H1 (cell line): ENCODE data around the gene RFX3. TPM values are rescaled to one million over a fixed set of nuclear protein-coding genes. Genes with fewer than 3 reads are reported as not detected.

ENCODE experiments used
- CTCF ChIA-PET: fragments of 300-600 bp; sonication (Branson Sonifier 250); formaldehyde crosslinking; loops from one replicate; lab custom pipeline; 2021; ENCODE audit not compliant: partially characterized antibody; lab: Charles Lee
- POLR2A ChIA-PET: fragments of 300-600 bp; sonication (Branson Sonifier 250); formaldehyde crosslinking; loops from one replicate; lab custom pipeline; 2021; ENCODE audit warnings: inconsistent platforms; ENCODE audit not compliant: partially characterized antibody; lab: Charles Lee
- DNase-seq, 2 experiments: peaks; one replicate each; pipeline versions ENCODE4 v3.0.0 to v3.0.0-alpha.2; 2010 to 2022; ENCODE audit warnings: low spot score in 2 of 2, low read depth in 1 of 2, mixed read lengths in 1 of 2
- FAIRE-seq: peaks from 2 replicates; lab custom pipeline; 2011; peaks lifted over from hg19 to GRCh38; lab: Jason Lieb, UNC
- H2AFZ ChIP-seq: 2 replicates; pipeline ENCODE4 v1.8.1; 2012; ENCODE audit warnings: low read length, inconsistent platforms
- H2AK5ac ChIP-seq: 2 replicates; pipeline ENCODE4 v1.6.1; 2013; ENCODE audit warnings: low read depth, low read length
- H2BK120ac ChIP-seq: replicated peaks from 2 replicates; pipeline ENCODE3; 2013; ENCODE audit warnings: low read depth, low read length, inconsistent platforms
- H2BK12ac ChIP-seq: 2 replicates; pipeline ENCODE4 v1.6.1; 2013; ENCODE audit warnings: low read depth, low read length
- H2BK15ac ChIP-seq: 2 replicates; pipeline ENCODE4 v1.6.1; 2013; ENCODE audit warnings: low read length
- H2BK20ac ChIP-seq: 2 replicates; pipeline ENCODE4 v1.6.1; 2013; ENCODE audit warnings: low read length
- H2BK5ac ChIP-seq: 2 replicates; pipeline ENCODE4 v1.6.1; 2013; ENCODE audit warnings: low read depth, low read length
- H3K14ac ChIP-seq: 2 replicates; pipeline ENCODE4 v1.6.1; 2013; ENCODE audit warnings: inconsistent platforms; ENCODE audit not compliant: insufficient read length
- H3K18ac ChIP-seq: 2 replicates; pipeline ENCODE4 v1.6.1; 2013; ENCODE audit warnings: low read length; ENCODE audit errors: extremely low read depth
- H3K23ac ChIP-seq: 2 replicates; pipeline ENCODE4 v1.6.1; 2013; ENCODE audit warnings: inconsistent platforms; ENCODE audit not compliant: insufficient read length
- H3K23me2 ChIP-seq: 2 replicates; pipeline ENCODE4 v1.6.1; 2013; ENCODE audit warnings: low read depth, low read length
- H3K27ac ChIP-seq: 2 replicates; pipeline ENCODE4 v1.6.1; 2011; ENCODE audit warnings: low read depth, low read length, inconsistent platforms
- H3K27me3 ChIP-seq, 4 experiments: replicated peaks in 1 of 4; 1 replicate in 1 of 4; 2 replicates in 3 of 4; pipeline versions ENCODE4 v1.6.1 to v1.8.1; 2011 to 2013; ENCODE audit warnings: low read length in 3 of 4, mild to moderate bottlenecking in 3 of 4, inconsistent platforms in 2 of 4, mixed read lengths in 2 of 4, moderate library complexity in 1 of 4; ENCODE audit not compliant: control insufficient read depth in 3 of 4, insufficient read depth in 3 of 4; ENCODE audit errors: extremely low read depth in 1 of 4
- H3K36me3 ChIP-seq, 4 experiments: 2 replicates each; pipeline versions ENCODE4 v1.6.1 to v1.8.1; 2011 to 2013; ENCODE audit warnings: mild to moderate bottlenecking in 4 of 4, low read length in 3 of 4, moderate library complexity in 2 of 4, control low read depth in 1 of 4, inconsistent platforms in 1 of 4; ENCODE audit not compliant: insufficient read depth in 4 of 4, control insufficient read depth in 2 of 4
- H3K4ac ChIP-seq: replicated peaks from 2 replicates; pipeline ENCODE3; 2013; ENCODE audit warnings: low read length, low read depth, mixed read lengths, inconsistent platforms; ENCODE audit not compliant: insufficient read length
- H3K4me1 ChIP-seq, 4 experiments: replicated peaks in 1 of 4; 1 replicate in 1 of 4; 2 replicates in 3 of 4; pipeline versions ENCODE4 v1.6.1 to v1.8.1; 2011 to 2013; ENCODE audit warnings: low read length in 3 of 4, inconsistent platforms in 2 of 4, mixed read lengths in 1 of 4; ENCODE audit not compliant: insufficient read depth in 4 of 4, control insufficient read depth in 3 of 4
- H3K4me2 ChIP-seq, 2 experiments: 2 replicates each; pipeline versions ENCODE4 v1.6.1 to v1.8.1; 2011 to 2013; ENCODE audit warnings: low read depth in 2 of 2, low read length in 2 of 2, control low read depth in 1 of 2, inconsistent platforms in 1 of 2, mild to moderate bottlenecking in 1 of 2; ENCODE audit not compliant: insufficient read depth in 1 of 2
- H3K4me3 ChIP-seq, 4 experiments: fragments of 200-600, 300-600 bp in 1 of 4; sonication (generic), shearing (Covaris generic), sonication (Bioruptor Twin) in 1 of 4; 2 replicates each; pipeline versions ENCODE4 v1.5.1 to v1.8.1; 2011 to 2016; ENCODE audit warnings: low read length in 4 of 4, low read depth in 3 of 4, control low read depth in 2 of 4, inconsistent platforms in 2 of 4, mild to moderate bottlenecking in 2 of 4, mixed read lengths in 1 of 4, moderate library complexity in 1 of 4; ENCODE audit not compliant: insufficient read depth in 2 of 4; ENCODE audit errors: extremely low read depth in 1 of 4
- H3K56ac ChIP-seq: replicated peaks from 2 replicates; pipeline ENCODE3; 2013; ENCODE audit warnings: low read depth, mild to moderate bottlenecking, mixed read lengths, low read length, inconsistent platforms; ENCODE audit not compliant: insufficient read length
- H3K79me1 ChIP-seq: 2 replicates; pipeline ENCODE4 v1.6.1; 2013; ENCODE audit warnings: low read depth, low read length, control low read depth
- H3K79me2 ChIP-seq, 2 experiments: 2 replicates each; pipeline versions ENCODE4 v1.6.1 to v1.8.1; 2012 to 2013; ENCODE audit warnings: low read length in 2 of 2, mild to moderate bottlenecking in 2 of 2, inconsistent platforms in 1 of 2; ENCODE audit not compliant: insufficient read depth in 2 of 2, control insufficient read depth in 1 of 2
- H3K9ac ChIP-seq, 4 experiments: replicated peaks in 1 of 4; 1 replicate in 1 of 4; 2 replicates in 3 of 4; pipeline versions ENCODE4 v1.6.1 to v1.8.1; 2011 to 2013; ENCODE audit warnings: low read depth in 3 of 4, low read length in 3 of 4, control low read depth in 2 of 4, mild to moderate bottlenecking in 2 of 4, moderate library complexity in 2 of 4, inconsistent platforms in 1 of 4; ENCODE audit errors: extremely low read depth in 1 of 4
- H3K9me3 ChIP-seq, 2 experiments: 2 replicates each; pipeline versions ENCODE4 v1.6.1 to v1.8.1; 2012 to 2013; ENCODE audit warnings: mild to moderate bottlenecking in 2 of 2, moderate library complexity in 2 of 2, control low read depth in 1 of 2, inconsistent platforms in 1 of 2, low read depth in 1 of 2, low read length in 1 of 2, mixed read lengths in 1 of 2; ENCODE audit not compliant: insufficient read depth in 2 of 2
- H4K20me1 ChIP-seq, 2 experiments: replicated peaks in 1 of 2; 2 replicates each; pipeline versions ENCODE3 to v1.8.1; 2011 to 2013; ENCODE audit warnings: inconsistent platforms in 2 of 2, low read length in 2 of 2, mild to moderate bottlenecking in 1 of 2; ENCODE audit not compliant: insufficient read depth in 2 of 2, control insufficient read depth in 1 of 2
- H4K5ac ChIP-seq: 2 replicates; pipeline ENCODE4 v1.6.1; 2013; ENCODE audit warnings: low read length, low read depth, mixed read lengths, inconsistent platforms; ENCODE audit not compliant: insufficient read length
- H4K8ac ChIP-seq: 2 replicates; pipeline ENCODE4 v1.8.0; 2013; ENCODE audit warnings: mild to moderate bottlenecking, moderate library complexity, low read length, inconsistent platforms; ENCODE audit not compliant: insufficient read depth; ENCODE audit errors: extremely low read depth
- H4K91ac ChIP-seq: replicated peaks from 2 replicates; pipeline ENCODE3; 2013; ENCODE audit warnings: low read length, mixed read lengths, inconsistent platforms; ENCODE audit not compliant: insufficient read length
- BCL11A ChIP-seq, 2 experiments: IDR thresholded peaks; one replicate each; pipeline ENCODE4 v1.6.1; 2011; ENCODE audit warnings: low read depth in 2 of 2, low read length in 2 of 2, mild to moderate bottlenecking in 2 of 2
- BRCA1 ChIP-seq: IDR thresholded peaks from 2 replicates; pipeline ENCODE4 v1.6.1; 2012; ENCODE audit warnings: low read depth, low read length, improper control_type of control experiment
- CHD2 ChIP-seq: IDR thresholded peaks from 2 replicates; pipeline ENCODE4 v1.6.1; 2012; ENCODE audit warnings: low read length, improper control_type of control experiment
- E2F6 ChIP-seq: IDR thresholded peaks from 2 replicates; pipeline ENCODE4 v1.6.1; 2012; ENCODE audit warnings: inconsistent platforms
- MAX ChIP-seq: IDR thresholded peaks from 2 replicates; pipeline ENCODE4 v1.6.1; 2012; ENCODE audit warnings: inconsistent platforms
- TAF7 ChIP-seq: optimal IDR thresholded peaks from 2 replicates; pipeline ENCODE3; 2011; ENCODE audit warnings: low read depth, mild to moderate bottlenecking, inconsistent platforms, low read length, moderate library complexity, borderline replicate concordance
- WGBS, 2 experiments: shearing (Covaris generic) in 1 of 2; methylation state at CpG; one replicate each; pipeline versions ENCODE4 v1.1.6 to v1.1.7; 2013 to 2015; ENCODE audit warnings: low lambda C conversion rate in 2 of 2, mixed read lengths in 2 of 2, inconsistent platforms in 1 of 2, low coverage in 1 of 2, missing lambda C conversion rate in 1 of 2; ENCODE audit not compliant: insufficient replicate concordance in 2 of 2, insufficient coverage in 1 of 2, insufficient read length in 1 of 2; ENCODE audit errors: extremely low coverage in 1 of 2, missing lambda C conversion rate in 1 of 2; 5-methylcytosine and 5-hydroxymethylcytosine counted together
- polyA plus RNA-seq, 7 experiments: library from polyadenylated mRNA; depleted of rRNA in 3 of 7; stranded (reverse) in 5 of 7; unstranded in 2 of 7; fragments of >200 nt in 5 of 7; fragments of 200-250 nt in 2 of 7; gene quantifications; 1 replicate in 5 of 7; 2 replicates in 1 of 7; 4 replicates in 1 of 7; pipeline versions ENCODE4 v1.2.1 to v1.2.3, GENCODE V29; 2011 to 2013; ENCODE audit warnings: missing spikeins in 2 of 7, mixed read lengths in 2 of 7
- total RNA-seq: library from RNA; stranded (reverse); fragmentation: NEBNext Ultra II Directional; extraction: Animal tissue kit (Norgen Biotek cat#: 25700); gene quantifications from 2 replicates; pipeline ENCODE4 v1.2.1, GENCODE V29; 2021

The RFX3 gene
- total and polyA plus RNA-seq, 2 of the 8 experiments (the other 6 are each of a cell fraction or from before 2014, with no cell fraction given): 4.9 to 22.6 TPM

GRCh38 chr9:3181049-3181953, 344.5 kb downstream of the RFX3 start:
- Histone ChIP-seq H2AK5ac (no peak overlapping the region), H3K79me2 (no peaks in the 10 kb centered on the region), H3K14ac (no peak overlapping the region), H3K9me3 (no peaks in the 10 kb centered on the region), H3K4ac (no peak overlapping the region), H2BK15ac (peak overlapping the region; percentile 92), H3K27me3 (peaks cover 2 to 29% (median 20%) of the 10 kb centered on the region in 4 experiments), H3K23me2 (peaks cover 8% of the 10 kb centered on the region; the same call in 1 of the 2 replicates), H3K4me2 (peak overlapping the region; percentile 72 to 73), H3K36me3 (no peaks in the 10 kb centered on the region), H3K18ac (peak overlapping the region; percentile 60), H3K4me3 (peak overlapping the region; percentile 35 to 63 (median 49)), H2BK5ac (no peak overlapping the region), H2BK20ac (no peak overlapping the region), H3K79me1 (no peaks in the 10 kb centered on the region), H3K56ac (no peak overlapping the region), H4K5ac (no peak overlapping the region), H3K23ac (no peak overlapping the region), H2BK12ac (peak overlapping the region; percentile 44; the same call in 1 of the 2 replicates), H3K4me1 (peaks cover 0 to 3% (median under 1%) of the 10 kb centered on the region in 4 experiments; a peak in 4 of 7 replicates), H4K8ac (0 out of 2 replicates have a peak overlapping the region, but pooled peaks have one; percentile 12), H4K20me1 (no peaks in the 10 kb centered on the region), H2BK120ac (no peak overlapping the region), H2AFZ (peak overlapping the region; percentile 81), H3K27ac (no peak overlapping the region), H4K91ac (peak overlapping the region; percentile 49), H3K9ac (no peak overlapping the region)
- WGBS, 2 experiments: 22% methylated on average over 54 of the region's 76 CpGs; no CpG with 5 or more reads in 1 of the 2 experiments
- FAIRE-seq (peak; percentile 36), DNase-seq (peak; percentile 81 to 83)
- ChIA-PET CTCF (interaction anchor here (0.7 to 3.0 kb wide), 25 partner anchors 10 to 324 kb away, joined by 3 to 17 read pairs (median 5); no protein-coding TSS in a partner anchor), POLR2A (interaction anchor here (1.2 kb wide), 1 partner anchor 313 kb away, joined by 4 read pairs; no protein-coding TSS in a partner anchor)
- TF ChIP-seq MAX (peak; percentile 86), CHD2 (0 out of 2 replicates have a peak, but pooled peaks have one; percentile 24), BCL11A (IDR thresholded peaks at IDR 0.05; ENCODE audit: low read depth in 2 of 2, low read length in 2 of 2) (no peak), E2F6 (peak; percentile 79), BRCA1 (no peak), TAF7 (peak; percentile 12)
